ENCODE results near the gene MEGF9. TPM values are rescaled to one million over a fixed set of nuclear protein-coding genes. Genes with fewer than 3 reads are reported as not detected.

Gene MEGF9
- total RNA-seq, 2 donors from 2014 or later: 5.0 to 10.7 TPM

GRCh38 chr9:120697448-120697847 lies 16.8 kb downstream of the MEGF9 start:
- no peak overlapping the region for H3K4me3 ChIP-seq (ENCODE audit: low read length)
- no peak overlapping the region for H3K27ac Mint-ChIP-seq
- H3K9me3 Mint-ChIP-seq: no peaks in the 10 kb centered on the region
- H3K4me3 Mint-ChIP-seq: no peak overlapping the region
- no peak for TF ChIP-seq CTCF (conservative IDR thresholded peaks at IDR 0.05)
- peaks cover 59% of the 10 kb centered on the region for H3K27me3 Mint-ChIP-seq (ENCODE audit: insufficient read depth)
- peaks cover 46% of the 10 kb centered on the region for H3K27me3 ChIP-seq (ENCODE audit: control insufficient read depth, insufficient read depth, low read length, poor library complexity, severe bottlenecking)
- H3K4me1 ChIP-seq (ENCODE audit: control insufficient read depth, insufficient read depth, low read length): peaks cover 7% of the 10 kb centered on the region
- 83 to 86% methylated on average over 2 of the region's 2 CpGs for WGBS, 2 experiments (ENCODE audit: insufficient coverage in 1 of 2, insufficient read length in 1 of 2)
- no peak for DNase-seq
- H3K27ac ChIP-seq (ENCODE audit: low read depth, low read length): no peak overlapping the region
- peaks cover 29% of the 10 kb centered on the region for H3K4me1 Mint-ChIP-seq
- no peaks in the 10 kb centered on the region for H3K9me3 ChIP-seq (ENCODE audit: control insufficient read depth, low read length)
- H3K9ac ChIP-seq (ENCODE audit: extremely low read depth, low read length, poor library complexity, severe bottlenecking): no peak overlapping the region
- H3K36me3 ChIP-seq (ENCODE audit: control insufficient read depth, insufficient read depth, low read length): no peaks in the 10 kb centered on the region
- H3K36me3 Mint-ChIP-seq (ENCODE audit: low read depth): no peaks in the 10 kb centered on the region

GRCh38 chr9:120696551-120697230 lies 17.6 kb downstream of the MEGF9 start:
- 98 to 100% methylated on average over 1 to 3 of the region's 3 CpGs for WGBS, 2 experiments (ENCODE audit: insufficient coverage in 1 of 2, insufficient read length in 1 of 2)
- H3K27ac ChIP-seq (ENCODE audit: low read depth, low read length): no peak overlapping the region

GRCh38 chr9:120694559-120694958 lies 19.7 kb downstream of the MEGF9 start:
- Mint-ChIP-seq H3K27me3 (ENCODE audit: insufficient read depth) (peaks cover 53% of the 10 kb centered on the region), H3K36me3 (ENCODE audit: low read depth) (no peaks in the 10 kb centered on the region)

More at GRCh38 chr9:120696551-120697230, 17.6 kb downstream of the MEGF9 start:
- no peak overlapping the region for H3K4me3 Mint-ChIP-seq
- Histone ChIP-seq H3K27me3 (ENCODE audit: control insufficient read depth, insufficient read depth, low read length, poor library complexity, severe bottlenecking) (peaks cover 53% of the 10 kb centered on the region), H3K36me3 (ENCODE audit: control insufficient read depth, insufficient read depth, low read length) (no peaks in the 10 kb centered on the region), H3K4me1 (ENCODE audit: control insufficient read depth, insufficient read depth, low read length) (peaks cover 7% of the 10 kb centered on the region), H3K9me3 (ENCODE audit: control insufficient read depth, low read length) (no peaks in the 10 kb centered on the region), H3K4me3 (ENCODE audit: low read length) (no peak overlapping the region), H3K9ac (ENCODE audit: extremely low read depth, low read length, poor library complexity, severe bottlenecking) (no peak overlapping the region)
- TF ChIP-seq CTCF (conservative IDR thresholded peaks at IDR 0.05): no peak
- H3K4me1 Mint-ChIP-seq: peaks cover 30% of the 10 kb centered on the region
- H3K27me3 Mint-ChIP-seq (ENCODE audit: insufficient read depth): peaks cover 59% of the 10 kb centered on the region
- H3K27ac Mint-ChIP-seq: no peak overlapping the region
- no peaks in the 10 kb centered on the region for H3K9me3 Mint-ChIP-seq
- no peaks in the 10 kb centered on the region for H3K36me3 Mint-ChIP-seq (ENCODE audit: low read depth)
- no peak for DNase-seq

More at GRCh38 chr9:120694559-120694958, 19.7 kb downstream of the MEGF9 start:
- no peaks in the 10 kb centered on the region for H3K9me3 Mint-ChIP-seq
- no peak for TF ChIP-seq CTCF (conservative IDR thresholded peaks at IDR 0.05)
- H3K36me3 ChIP-seq (ENCODE audit: control insufficient read depth, insufficient read depth, low read length): no peaks in the 10 kb centered on the region
- H3K4me1 ChIP-seq (ENCODE audit: control insufficient read depth, insufficient read depth, low read length): peaks cover 14% of the 10 kb centered on the region
- H3K4me3 Mint-ChIP-seq: no peak overlapping the region
- H3K27ac Mint-ChIP-seq: no peak overlapping the region
- H3K9ac ChIP-seq (ENCODE audit: extremely low read depth, low read length, poor library complexity, severe bottlenecking): no peak overlapping the region
- no peak overlapping the region for H3K4me3 ChIP-seq (ENCODE audit: low read length)
- H3K9me3 ChIP-seq (ENCODE audit: control insufficient read depth, low read length): no peaks in the 10 kb centered on the region
- no peak overlapping the region for H3K27ac ChIP-seq (ENCODE audit: low read depth, low read length)
- H3K4me1 Mint-ChIP-seq: peaks cover 30% of the 10 kb centered on the region
- no peak for DNase-seq
- H3K27me3 ChIP-seq (ENCODE audit: control insufficient read depth, insufficient read depth, low read length, poor library complexity, severe bottlenecking): peaks cover 75% of the 10 kb centered on the region
